ENCODE data around the gene LRRC2.

DNA sequence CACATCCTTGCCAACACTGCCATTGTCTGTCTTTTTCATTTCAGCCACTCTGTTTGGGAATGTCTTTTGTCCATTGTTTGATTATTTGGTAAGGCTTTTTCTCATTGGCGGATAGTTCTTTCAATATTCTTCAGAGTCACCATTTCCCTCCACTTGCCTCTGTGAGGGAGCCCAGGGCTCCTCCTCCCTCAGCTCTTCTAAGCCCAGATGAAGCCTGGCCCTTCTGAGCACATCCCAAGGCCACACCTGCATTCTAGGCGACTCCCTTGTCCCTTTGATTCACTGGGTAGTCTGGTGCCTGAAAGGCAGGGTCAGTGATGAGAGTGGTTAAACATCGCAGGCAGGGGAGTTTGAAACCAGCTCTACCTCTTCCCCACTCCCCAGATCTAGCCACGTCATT, 89.0 kb downstream of the LRRC2 start:
- TF ChIP-seq, protein P1, sequence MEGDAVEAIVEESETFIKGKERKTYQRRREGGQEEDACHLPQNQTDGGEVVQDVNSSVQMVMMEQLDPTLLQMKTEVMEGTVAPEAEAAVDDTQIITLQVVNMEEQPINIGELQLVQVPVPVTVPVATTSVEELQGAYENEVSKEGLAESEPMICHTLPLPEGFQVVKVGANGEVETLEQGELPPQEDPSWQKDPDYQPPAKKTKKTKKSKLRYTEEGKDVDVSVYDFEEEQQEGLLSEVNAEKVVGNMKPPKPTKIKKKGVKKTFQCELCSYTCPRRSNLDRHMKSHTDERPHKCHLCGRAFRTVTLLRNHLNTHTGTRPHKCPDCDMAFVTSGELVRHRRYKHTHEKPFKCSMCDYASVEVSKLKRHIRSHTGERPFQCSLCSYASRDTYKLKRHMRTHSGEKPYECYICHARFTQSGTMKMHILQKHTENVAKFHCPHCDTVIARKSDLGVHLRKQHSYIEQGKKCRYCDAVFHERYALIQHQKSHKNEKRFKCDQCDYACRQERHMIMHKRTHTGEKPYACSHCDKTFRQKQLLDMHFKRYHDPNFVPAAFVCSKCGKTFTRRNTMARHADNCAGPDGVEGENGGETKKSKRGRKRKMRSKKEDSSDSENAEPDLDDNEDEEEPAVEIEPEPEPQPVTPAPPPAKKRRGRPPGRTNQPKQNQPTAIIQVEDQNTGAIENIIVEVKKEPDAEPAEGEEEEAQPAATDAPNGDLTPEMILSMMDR (IDR thresholded peaks at IDR 0.05; ENCODE audit: extremely low read depth in 1 of 2, insufficient read depth in 1 of 2, low read depth in 1 of 2, low read length in 2 of 2): no peak
- no peak for TF ChIP-seq POLR2AphosphoS5 (IDR thresholded peaks at IDR 0.05; ENCODE audit: insufficient read depth, low read depth, low read length)
- TF ChIP-seq JUN (IDR thresholded peaks at IDR 0.05; ENCODE audit: borderline replicate concordance, insufficient read depth, insufficient read length, low read depth): no peak
- no peak for TF ChIP-seq POLR2A (IDR thresholded peaks at IDR 0.05; ENCODE audit: low read depth, low read length)
